ENCODE results near the gene HLA-DQB1.
"Not testable (repeated sequence)": the region's sequence is repeated elsewhere in the genome, so short reads cannot be mapped to it uniquely, and the experiment has no call there.

HLA-DQB1 gene

DNA sequence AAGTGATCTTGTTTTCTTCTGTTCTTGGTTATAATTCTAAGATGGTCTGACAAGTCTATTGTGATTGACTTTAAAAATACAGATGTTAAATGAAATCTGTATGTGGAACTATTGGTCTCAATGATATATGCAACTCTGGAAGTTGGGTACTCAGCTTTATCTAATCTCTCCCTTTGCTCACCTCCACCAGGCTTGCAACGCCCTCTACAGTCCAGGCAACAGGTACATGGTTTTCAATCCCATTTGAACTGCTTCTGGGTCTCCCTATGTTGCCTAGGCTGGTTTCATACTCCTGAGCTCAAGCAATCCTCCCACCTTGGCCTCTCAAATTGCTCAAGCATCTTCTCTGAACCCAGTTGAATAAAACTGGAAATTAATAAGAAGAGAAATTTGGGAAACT lies 25.6 kb upstream of the HLA-DQB1 start:
- Histone ChIP-seq H3K36me3 (ENCODE audit: insufficient read depth, insufficient read length, low read length) (no peaks in the 10 kb centered on the region), H3K4me3 (ENCODE audit: insufficient read length, low read depth) (no peak overlapping the region), H3K4me1 (ENCODE audit: insufficient read depth, insufficient read length) (no peaks in the 10 kb centered on the region), H3K27me3 (ENCODE audit: insufficient read depth, insufficient read length) (no peaks in the 10 kb centered on the region), H3K9me3 (ENCODE audit: insufficient read depth, low read length) (no peaks in the 10 kb centered on the region), H3K9ac (ENCODE audit: insufficient read length, low read depth) (no peak overlapping the region)
- TF ChIP-seq SUZ12 (IDR thresholded peaks at IDR 0.05; ENCODE audit: extremely low read depth, insufficient read depth, insufficient read length) (no peak), ZNF274 (IDR thresholded peaks at IDR 0.05; ENCODE audit: low read depth, low read length) (no peak), YY1 (IDR thresholded peaks at IDR 0.05; ENCODE audit: insufficient read depth, insufficient read length) (no peak)
- peak; percentile 40 for DNase-seq (ENCODE audit: low read depth, low spot score)

DNA sequence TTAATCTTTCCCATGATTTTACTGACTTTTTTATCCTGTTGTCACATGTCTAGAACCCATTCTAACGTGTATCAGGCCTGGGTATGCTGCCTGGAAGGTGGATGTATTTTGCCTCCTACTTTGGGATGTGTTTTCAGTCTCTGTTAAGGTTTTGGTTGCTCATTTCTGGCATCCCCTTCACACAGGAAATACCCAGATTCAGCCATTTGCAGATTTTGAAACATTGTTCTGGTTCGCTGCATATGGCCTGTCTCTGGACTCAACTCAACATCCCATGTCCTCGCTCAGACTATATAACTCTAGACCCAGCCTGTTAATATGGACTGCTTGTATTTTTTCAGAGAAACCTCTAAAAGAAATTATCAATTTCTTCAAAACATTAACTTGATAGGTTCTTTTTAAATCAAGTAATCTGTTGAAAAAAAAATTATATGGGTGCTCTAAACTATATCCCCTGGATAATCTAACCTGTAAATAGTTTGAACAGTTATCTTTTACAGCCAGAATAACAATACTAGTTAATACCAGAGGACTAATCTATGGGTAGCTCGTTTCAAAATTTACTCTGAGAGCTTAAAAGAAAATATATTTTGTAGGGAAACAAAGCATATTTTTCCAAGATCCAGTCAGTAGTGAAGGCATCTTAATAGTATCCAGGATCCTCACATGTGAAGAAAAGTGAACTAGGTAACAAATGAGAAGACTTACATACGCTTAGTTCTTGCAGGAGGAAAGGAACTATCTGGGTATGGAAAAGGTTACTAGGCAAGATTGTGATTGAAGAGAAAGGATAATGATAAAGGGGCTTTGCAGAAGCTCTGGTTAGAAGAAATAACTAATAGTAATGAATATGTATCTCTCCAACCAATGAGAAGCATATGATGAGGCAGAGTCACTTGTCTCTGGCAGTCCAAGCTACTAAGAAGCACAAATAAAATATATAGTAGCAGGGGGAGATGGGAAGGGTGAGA lies 23.4 kb upstream of the HLA-DQB1 start:
- no peak for TF ChIP-seq YY1 (IDR thresholded peaks at IDR 0.05; ENCODE audit: insufficient read depth, insufficient read length)
- no peak for TF ChIP-seq ZNF274 (IDR thresholded peaks at IDR 0.05; ENCODE audit: low read depth, low read length)
- TF ChIP-seq SUZ12 (IDR thresholded peaks at IDR 0.05; ENCODE audit: extremely low read depth, insufficient read depth, insufficient read length) = no peak
- Histone ChIP-seq H3K36me3 (ENCODE audit: insufficient read depth, insufficient read length, low read length) (no peaks in the 10 kb centered on the region), H3K9ac (ENCODE audit: insufficient read length, low read depth) (no peak overlapping the region), H3K27me3 (ENCODE audit: insufficient read depth, insufficient read length) (no peaks in the 10 kb centered on the region), H3K4me3 (ENCODE audit: insufficient read length, low read depth) (no peak overlapping the region), H3K9me3 (ENCODE audit: insufficient read depth, low read length) (no peaks in the 10 kb centered on the region), H3K4me1 (ENCODE audit: insufficient read depth, insufficient read length) (no peaks in the 10 kb centered on the region)
- no peak for DNase-seq (ENCODE audit: low read depth, low spot score)

DNA sequence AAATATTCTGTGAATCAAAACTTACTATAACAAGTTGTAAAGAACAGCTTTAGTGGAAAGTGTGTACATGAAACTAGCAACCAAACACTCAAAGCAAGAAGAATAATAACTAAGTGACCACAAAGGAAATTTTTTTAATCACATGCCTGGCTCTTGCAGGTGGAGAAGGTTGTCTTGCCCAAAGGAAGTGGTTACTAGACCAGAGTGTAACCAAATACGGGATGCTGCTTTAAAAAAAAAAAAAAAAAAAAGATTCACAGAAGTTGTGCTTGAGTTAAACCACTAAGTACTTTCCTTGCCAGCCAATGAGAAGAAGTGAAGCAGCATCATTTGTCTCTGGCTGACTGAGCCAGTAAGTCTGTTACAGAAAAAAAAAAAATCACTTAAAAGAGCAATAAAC lies 19.1 kb upstream of the HLA-DQB1 start:
- no peaks in the 10 kb centered on the region for H3K9me3 ChIP-seq (ENCODE audit: insufficient read depth, low read length)
- H3K4me3 ChIP-seq (ENCODE audit: insufficient read length, low read depth) = no peak overlapping the region
- no peaks in the 10 kb centered on the region for H3K36me3 ChIP-seq (ENCODE audit: insufficient read depth, insufficient read length, low read length)
- H3K9ac ChIP-seq (ENCODE audit: insufficient read length, low read depth) = no peak overlapping the region
- no peak for TF ChIP-seq ZNF274 (IDR thresholded peaks at IDR 0.05; ENCODE audit: low read depth, low read length)
- TF ChIP-seq YY1 (IDR thresholded peaks at IDR 0.05; ENCODE audit: insufficient read depth, insufficient read length) = no peak
- H3K27me3 ChIP-seq (ENCODE audit: insufficient read depth, insufficient read length) = no peaks in the 10 kb centered on the region
- H3K4me1 ChIP-seq (ENCODE audit: insufficient read depth, insufficient read length) = no peaks in the 10 kb centered on the region
- DNase-seq (ENCODE audit: low read depth, low spot score) = no peak

DNA sequence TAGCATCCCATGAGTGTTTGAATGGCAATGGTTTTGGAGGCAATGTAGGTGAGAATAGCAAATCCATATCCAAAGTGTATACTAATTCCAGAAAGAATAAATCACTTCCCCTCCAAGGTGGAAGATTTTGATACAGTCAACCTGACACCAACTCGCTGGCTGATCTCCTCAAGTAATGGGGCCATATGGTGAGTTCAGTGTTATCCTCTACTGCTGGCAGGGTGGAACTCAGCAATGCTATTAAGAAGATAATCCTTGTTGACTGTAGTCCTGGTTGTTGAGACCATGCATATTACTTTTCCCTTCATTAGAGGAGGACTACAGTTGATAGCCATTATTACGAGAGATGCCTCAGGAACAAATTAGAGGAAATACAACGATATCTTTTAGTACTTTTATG lies 17.8 kb upstream of the HLA-DQB1 start:
- Histone ChIP-seq H3K4me1 (ENCODE audit: insufficient read depth, insufficient read length) (no peaks in the 10 kb centered on the region), H3K9ac (ENCODE audit: insufficient read length, low read depth) (no peak overlapping the region), H3K27me3 (ENCODE audit: insufficient read depth, insufficient read length) (no peaks in the 10 kb centered on the region), H3K9me3 (ENCODE audit: insufficient read depth, low read length) (no peaks in the 10 kb centered on the region), H3K4me3 (ENCODE audit: insufficient read length, low read depth) (no peak overlapping the region), H3K36me3 (ENCODE audit: insufficient read depth, insufficient read length, low read length) (no peaks in the 10 kb centered on the region)
- no peak for DNase-seq (ENCODE audit: low read depth, low spot score)
- TF ChIP-seq YY1 (IDR thresholded peaks at IDR 0.05; ENCODE audit: insufficient read depth, insufficient read length) (no peak), SUZ12 (IDR thresholded peaks at IDR 0.05; ENCODE audit: extremely low read depth, insufficient read depth, insufficient read length) (no peak)

DNA sequence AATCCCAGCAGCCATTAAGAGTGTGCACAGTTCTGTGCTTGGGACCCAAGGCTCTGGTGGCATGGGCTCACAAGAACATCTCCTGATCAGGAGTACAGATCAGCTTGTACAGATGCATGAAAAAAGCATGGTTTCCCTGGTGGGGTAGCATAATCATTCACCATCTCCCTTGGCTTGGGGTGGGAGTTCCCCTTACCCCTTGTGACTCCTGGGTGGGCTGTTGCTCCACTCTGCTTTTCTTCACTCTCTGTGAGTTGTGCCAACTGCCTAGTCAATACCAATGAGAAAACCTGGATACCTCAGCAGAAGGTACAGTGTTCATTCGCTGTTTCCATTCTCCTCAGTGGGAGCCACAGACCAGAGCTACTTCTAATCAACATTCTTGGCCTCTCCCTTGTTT lies 13.6 kb upstream of the HLA-DQB1 start:
- no peak for DNase-seq (ENCODE audit: low read depth, low spot score)
- Histone ChIP-seq H3K27me3 (ENCODE audit: insufficient read depth, insufficient read length) (no peaks in the 10 kb centered on the region), H3K9ac (ENCODE audit: insufficient read length, low read depth) (no peak overlapping the region), H3K4me3 (ENCODE audit: insufficient read length, low read depth) (no peak overlapping the region), H3K9me3 (ENCODE audit: insufficient read depth, low read length) (no peaks in the 10 kb centered on the region), H3K36me3 (ENCODE audit: insufficient read depth, insufficient read length, low read length) (no peaks in the 10 kb centered on the region), H3K4me1 (ENCODE audit: insufficient read depth, insufficient read length) (no peaks in the 10 kb centered on the region)
- TF ChIP-seq SUZ12 (IDR thresholded peaks at IDR 0.05; ENCODE audit: extremely low read depth, insufficient read depth, insufficient read length) = no peak

DNA sequence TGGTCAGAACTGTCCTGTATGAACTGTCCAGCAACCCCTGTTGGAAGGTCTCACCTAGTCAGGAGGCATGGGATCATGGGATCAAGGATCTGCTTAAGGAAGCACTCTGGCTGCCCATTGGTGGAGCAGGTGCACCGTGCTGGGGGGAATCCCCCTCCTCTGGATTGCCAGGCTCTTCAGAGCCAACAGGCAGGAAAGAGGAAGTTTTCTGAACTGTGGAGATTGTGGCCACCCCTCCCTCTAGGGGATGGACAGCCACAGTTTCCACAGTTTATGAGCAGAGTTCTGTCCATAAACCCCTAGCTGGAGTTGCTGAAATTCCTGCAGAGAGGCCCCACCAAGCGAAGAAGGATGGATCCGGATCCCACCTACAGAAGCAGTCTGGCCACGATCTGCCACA lies 13.0 kb upstream of the HLA-DQB1 start:
- no peaks in the 10 kb centered on the region for H3K9me3 ChIP-seq (ENCODE audit: insufficient read depth, low read length)
- no peaks in the 10 kb centered on the region for H3K27me3 ChIP-seq (ENCODE audit: insufficient read depth, insufficient read length)
- no peaks in the 10 kb centered on the region for H3K4me1 ChIP-seq (ENCODE audit: insufficient read depth, insufficient read length)
- H3K9ac ChIP-seq (ENCODE audit: insufficient read length, low read depth) = no peak overlapping the region
- no peaks in the 10 kb centered on the region for H3K36me3 ChIP-seq (ENCODE audit: insufficient read depth, insufficient read length, low read length)
- H3K4me3 ChIP-seq (ENCODE audit: insufficient read length, low read depth) = no peak overlapping the region
- TF ChIP-seq YY1 (IDR thresholded peaks at IDR 0.05; ENCODE audit: insufficient read depth, insufficient read length) (no peak), SUZ12 (IDR thresholded peaks at IDR 0.05; ENCODE audit: extremely low read depth, insufficient read depth, insufficient read length) (no peak), ZNF274 (IDR thresholded peaks at IDR 0.05; ENCODE audit: low read depth, low read length) (no peak)
- DNase-seq (ENCODE audit: low read depth, low spot score) = no peak

DNA sequence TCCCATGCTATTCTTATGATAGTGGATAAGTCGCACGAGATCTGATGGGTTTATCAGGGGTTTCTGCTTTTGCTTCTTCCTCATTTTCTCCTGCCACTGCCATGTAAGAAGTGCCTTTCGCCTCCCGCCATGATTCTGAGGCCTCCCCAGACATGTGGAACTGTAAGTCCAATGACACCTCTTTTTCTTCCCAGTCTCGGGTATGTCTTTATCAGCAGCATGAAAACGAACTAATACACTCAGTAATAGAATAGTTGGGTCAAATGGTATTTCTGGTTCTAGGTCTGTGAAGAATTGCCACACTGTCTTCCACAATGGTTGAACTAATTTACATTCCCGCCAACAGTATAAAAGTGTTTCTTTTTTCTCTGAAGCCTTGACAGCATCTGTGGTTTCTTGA lies 7.7 kb upstream of the HLA-DQB1 start:
- H3K4me1 ChIP-seq (ENCODE audit: insufficient read depth, insufficient read length); H3K36me3 ChIP-seq (ENCODE audit: insufficient read depth, insufficient read length, low read length); H3K27me3 ChIP-seq (ENCODE audit: insufficient read depth, insufficient read length); H3K4me3 ChIP-seq (ENCODE audit: insufficient read length, low read depth); H3K9me3 ChIP-seq (ENCODE audit: insufficient read depth, low read length); H3K9ac ChIP-seq (ENCODE audit: insufficient read length, low read depth); DNase-seq (ENCODE audit: low read depth, low spot score): not testable (repeated sequence)

DNA sequence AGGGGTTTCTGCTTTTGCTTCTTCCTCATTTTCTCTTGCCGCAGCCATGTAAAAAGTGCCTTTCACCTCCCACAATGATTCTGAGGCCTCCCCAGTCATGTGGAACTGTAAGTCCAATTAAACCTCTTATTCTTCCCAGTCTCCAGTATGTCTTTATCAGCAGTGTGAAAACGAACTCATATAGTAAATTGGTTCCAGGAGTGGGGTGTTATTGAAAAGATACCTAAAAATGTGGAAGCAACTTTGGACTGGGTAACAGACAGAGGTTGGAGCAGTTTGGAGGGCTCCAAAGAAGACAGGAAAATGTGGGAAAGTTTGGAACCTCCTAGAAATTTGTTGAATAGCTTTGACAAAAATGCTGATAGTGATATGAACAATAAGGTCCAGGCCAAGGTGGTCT lies 5.5 kb upstream of the HLA-DQB1 start:
- H3K9ac ChIP-seq (ENCODE audit: insufficient read length, low read depth); H3K4me1 ChIP-seq (ENCODE audit: insufficient read depth, insufficient read length); H3K27me3 ChIP-seq (ENCODE audit: insufficient read depth, insufficient read length); H3K4me3 ChIP-seq (ENCODE audit: insufficient read length, low read depth); H3K9me3 ChIP-seq (ENCODE audit: insufficient read depth, low read length); H3K36me3 ChIP-seq (ENCODE audit: insufficient read depth, insufficient read length, low read length); DNase-seq (ENCODE audit: low read depth, low spot score): not testable (repeated sequence)
